ENCODE measurements around the gene NMRAL1. TPM values are rescaled to one million over a fixed set of nuclear protein-coding genes. Genes with fewer than 3 reads are reported as not detected.
A peak's percentile ranks its signal among the peaks of the same experiment; 100 is the strongest.

NMRAL1 gene
- total RNA-seq, 1 donor from 2014 or later, result 47.1 TPM

- Mint-ChIP-seq H3K9me3 (no peaks in the 10 kb centered on the region), H3K4me3 (no peak overlapping the region), H3K4me1 (no peaks in the 10 kb centered on the region), H3K27me3 (ENCODE audit: insufficient read depth, low read depth) (peaks cover 2% of the 10 kb centered on the region), H3K27ac (no peak overlapping the region), H3K36me3 (peaks cover 5% of the 10 kb centered on the region)
- Histone ChIP-seq H3K79me2 (ENCODE audit: low read depth) (no peaks in the 10 kb centered on the region), H3K36me3 (no peaks in the 10 kb centered on the region), H4K20me1 (ENCODE audit: low read depth) (peaks cover 21% of the 10 kb centered on the region), H3K4me1 (no peaks in the 10 kb centered on the region), H3K9me3 (ENCODE audit: low read depth) (no peaks in the 10 kb centered on the region), H3K4me2 (no peak overlapping the region), H3K27ac (no peak overlapping the region), H3F3A (ENCODE audit: low read depth) (no peaks in the 10 kb centered on the region), H3K9ac (no peak overlapping the region), H2AFZ (replicated peaks) (no peak overlapping the region), H3K4me3 (no peak overlapping the region), H3K27me3 (no peaks in the 10 kb centered on the region)
- TF ChIP-seq EZH2phosphoT487 (IDR thresholded peaks at IDR 0.05) (no peak), EZH2 (IDR thresholded peaks at IDR 0.05) (no peak), CTCF (IDR thresholded peaks at IDR 0.05) (no peak)
- DNase-seq (ENCODE audit: low spot score), result peak; percentile 43
These were observed 19.8 kb downstream of the NMRAL1 start for GRCh38 chr16:4454623-4455022.

DNA sequence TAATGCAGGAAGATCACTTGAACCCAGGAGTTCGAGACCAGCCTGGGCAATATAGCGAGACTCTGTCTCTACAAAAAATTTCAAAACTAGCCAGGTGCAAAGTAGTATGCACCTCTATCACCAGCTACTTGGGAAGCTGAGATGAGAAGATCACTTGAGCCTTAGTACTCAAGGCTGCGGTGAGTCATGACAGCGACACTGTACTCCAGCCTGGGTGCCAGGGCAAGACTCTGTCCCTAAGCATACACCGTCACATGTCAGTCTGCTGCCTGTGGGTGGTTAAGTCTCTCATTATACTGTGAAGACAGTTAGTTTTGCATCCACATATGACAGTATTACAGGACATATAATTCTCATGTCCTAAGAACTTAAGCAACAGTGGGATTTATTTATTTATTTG lies 21.8 kb downstream of the NMRAL1 start:
- Mint-ChIP-seq H3K4me1 (no peaks in the 10 kb centered on the region), H3K9me3 (no peaks in the 10 kb centered on the region), H3K36me3 (peaks cover 7% of the 10 kb centered on the region), H3K4me3 (no peak overlapping the region), H3K27me3 (ENCODE audit: insufficient read depth, low read depth) (peaks cover 2% of the 10 kb centered on the region), H3K27ac (no peak overlapping the region)
- H3K9ac ChIP-seq, result no peak overlapping the region
- no peak overlapping the region for H3K4me2 ChIP-seq
- H3K4me3 ChIP-seq, result no peak overlapping the region
- no peak overlapping the region for H3K27ac ChIP-seq
- H3K79me2 ChIP-seq (ENCODE audit: low read depth), result no peaks in the 10 kb centered on the region
- no peak for DNase-seq (ENCODE audit: low spot score)
- no peak overlapping the region for H2AFZ ChIP-seq (replicated peaks)
- TF ChIP-seq CTCF (IDR thresholded peaks at IDR 0.05) (no peak), EZH2 (IDR thresholded peaks at IDR 0.05) (no peak), EZH2phosphoT487 (IDR thresholded peaks at IDR 0.05) (no peak)
- no peaks in the 10 kb centered on the region for H3K9me3 ChIP-seq (ENCODE audit: low read depth)
- no peaks in the 10 kb centered on the region for H3F3A ChIP-seq (ENCODE audit: low read depth)
- no peaks in the 10 kb centered on the region for H3K36me3 ChIP-seq
- H4K20me1 ChIP-seq (ENCODE audit: low read depth), result peaks cover 21% of the 10 kb centered on the region
- H3K27me3 ChIP-seq, result no peaks in the 10 kb centered on the region
- H3K4me1 ChIP-seq, result no peaks in the 10 kb centered on the region

DNA sequence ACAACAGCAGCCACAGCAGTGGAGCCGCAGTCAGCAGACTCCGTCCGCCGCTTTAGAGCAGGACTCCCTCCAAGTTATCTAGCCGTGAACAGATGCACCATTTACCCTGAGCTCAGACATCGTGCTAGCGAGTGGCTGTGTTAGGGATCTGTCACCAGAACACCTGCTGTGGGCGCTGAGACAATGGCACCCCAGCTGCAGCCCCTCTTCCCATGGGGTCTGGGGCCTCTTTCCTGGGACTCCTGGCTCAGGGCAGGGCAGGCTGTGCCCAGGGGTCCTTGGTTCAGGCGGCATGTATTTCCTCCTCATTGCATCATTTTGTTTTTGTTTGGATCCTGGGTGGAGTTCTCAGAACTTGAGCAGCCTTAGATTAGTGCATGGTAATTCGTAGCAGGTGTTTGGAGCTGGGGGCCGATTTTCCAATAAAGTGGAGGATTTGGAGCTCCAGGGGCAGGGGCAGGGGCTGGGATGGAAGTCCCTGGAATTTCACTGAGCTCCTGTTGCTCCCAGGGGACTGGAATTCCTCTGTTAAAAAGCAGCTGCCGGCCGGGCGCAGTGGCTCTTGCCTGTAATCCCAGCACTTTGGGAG lies 23.4 kb downstream of the NMRAL1 start:
- H3K36me3 Mint-ChIP-seq, result peaks cover 11% of the 10 kb centered on the region
- H3K27me3 Mint-ChIP-seq (ENCODE audit: insufficient read depth, low read depth), result peaks cover 4% of the 10 kb centered on the region
- H3K27ac Mint-ChIP-seq, result no peak overlapping the region
- Histone ChIP-seq H3K36me3 (no peaks in the 10 kb centered on the region), H3K4me3 (no peak overlapping the region), H3K9me3 (ENCODE audit: low read depth) (no peaks in the 10 kb centered on the region), H3K9ac (no peak overlapping the region), H3F3A (ENCODE audit: low read depth) (no peaks in the 10 kb centered on the region), H3K27me3 (no peaks in the 10 kb centered on the region), H3K79me2 (ENCODE audit: low read depth) (no peaks in the 10 kb centered on the region), H3K4me2 (no peak overlapping the region), H3K27ac (peak overlapping the region; percentile 58), H2AFZ (replicated peaks) (no peak overlapping the region), H3K4me1 (no peaks in the 10 kb centered on the region), H4K20me1 (ENCODE audit: low read depth) (peaks cover 21% of the 10 kb centered on the region)
- TF ChIP-seq CTCF (IDR thresholded peaks at IDR 0.05) (no peak), EZH2 (IDR thresholded peaks at IDR 0.05) (no peak), EZH2phosphoT487 (IDR thresholded peaks at IDR 0.05) (no peak)
- DNase-seq (ENCODE audit: low spot score), result peak; percentile 16
- H3K9me3 Mint-ChIP-seq, result no peaks in the 10 kb centered on the region
- no peak overlapping the region for H3K4me3 Mint-ChIP-seq
- H3K4me1 Mint-ChIP-seq, result no peaks in the 10 kb centered on the region
